HG03045 (cell line): Measurements from ENCODE around the gene CRYZL1.

Experiments used
- ATAC-seq: cut with Tn5 transposase; IDR thresholded peaks from one replicate; pipeline ENCODE4 v1.9.1; 2021; ENCODE audit warnings: mild to moderate bottlenecking, moderate library complexity; ENCODE audit not compliant: unreplicated experiment

CRYZL1 gene

DNA sequence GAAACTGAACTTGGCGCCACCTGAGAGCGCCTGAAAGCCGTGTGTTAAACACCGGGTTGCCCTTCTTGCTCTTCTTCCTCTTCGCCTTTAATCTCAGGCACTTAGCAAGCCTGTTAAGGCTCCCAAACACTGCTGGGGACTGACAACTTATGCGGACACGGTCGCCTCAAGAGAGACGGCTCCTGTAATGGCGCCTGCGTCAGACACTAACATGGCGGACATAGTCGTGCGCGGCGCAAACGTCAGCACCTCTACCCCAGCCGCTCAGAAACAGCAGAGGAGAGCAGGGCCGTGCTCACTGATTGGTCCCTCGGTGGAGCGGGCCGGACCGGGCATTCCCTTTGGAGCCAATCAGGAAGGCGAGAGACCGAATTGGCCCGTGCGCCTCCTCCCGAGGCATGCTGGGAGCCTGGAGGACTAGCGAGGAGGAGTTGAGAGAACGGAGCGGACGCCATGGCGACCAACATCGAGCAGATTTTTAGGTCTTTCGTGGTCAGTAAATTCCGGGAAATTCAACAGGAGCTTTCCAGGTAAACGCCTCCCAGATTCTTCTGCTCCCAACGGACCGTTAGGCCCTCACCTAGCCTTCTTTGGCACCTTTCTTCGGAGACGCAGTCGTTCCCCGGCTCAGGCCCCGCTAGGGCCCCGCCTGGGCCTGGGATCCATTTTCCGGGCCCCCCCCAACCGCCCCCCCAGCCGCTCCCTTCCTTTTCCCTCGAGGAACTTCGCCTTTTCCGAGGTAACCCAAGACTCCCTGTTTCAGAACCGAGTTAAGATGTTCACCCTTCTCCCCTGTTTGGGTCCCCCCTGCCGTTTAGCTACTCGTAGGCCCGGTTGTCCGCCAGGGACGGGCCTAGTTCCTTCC lies 98.7 kb downstream of the CRYZL1 start, which contains the start of gene SON:
Gene SON, plus strand, starts transcription at position 399 of the 865 bp plus-strand sequence. Its CDS starts 55 bp downstream, at position 454.
- ATAC-seq = peak; percentile 94

DNA sequence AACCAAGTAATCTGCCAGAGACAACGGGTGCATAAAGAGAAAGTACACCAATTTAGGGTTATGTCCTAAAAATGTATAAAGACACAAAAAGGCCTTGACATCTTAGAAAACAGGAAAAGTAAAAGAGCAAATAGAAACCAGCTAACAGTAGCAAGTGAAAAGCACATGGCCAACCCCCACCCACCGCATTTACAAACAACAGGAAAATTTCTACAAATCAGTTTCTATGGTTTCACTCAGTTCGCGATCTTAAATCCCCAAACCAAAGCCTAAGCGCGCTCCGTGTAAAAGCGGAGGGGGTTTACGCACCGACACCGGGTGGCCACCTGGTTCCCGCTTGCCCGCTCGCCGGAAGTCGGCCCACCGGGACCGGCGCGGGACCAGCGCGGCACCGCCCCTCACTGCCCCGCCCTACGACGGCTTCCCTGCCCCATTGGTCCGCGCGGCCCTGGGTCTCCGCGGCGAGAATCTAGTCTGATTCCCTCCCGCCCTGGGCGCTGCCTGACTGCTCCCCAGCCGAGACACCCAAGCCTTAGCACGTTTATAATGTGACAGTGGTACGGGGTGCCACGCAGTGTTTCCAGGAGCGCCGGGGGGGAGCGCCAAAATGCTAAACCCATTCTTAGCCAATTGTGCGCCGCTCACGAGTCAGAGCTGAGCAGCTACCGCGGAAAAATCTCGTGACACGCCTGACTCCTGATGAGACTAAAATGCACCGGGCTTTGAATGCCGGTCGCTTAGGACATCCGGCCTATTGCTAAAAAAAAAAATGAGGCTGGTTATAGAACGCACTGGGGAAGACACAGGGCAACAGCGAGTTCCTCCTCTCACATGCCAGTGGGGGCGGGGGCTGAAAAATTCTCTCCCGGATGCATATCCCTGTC lies 99.5 kb downstream of the CRYZL1 start, which contains the start of gene GART:
Gene GART, minus strand, starts transcription at position 362 of the 884 bp plus-strand sequence. CDS start 2,802 bp downstream, outside the sequence.
- peak; percentile 63 for ATAC-seq

- no peak for ATAC-seq
These were observed 100.3 kb downstream of the CRYZL1 start for GRCh38 chr21:33541105-33541711.

- no peak for ATAC-seq
These were observed 100.8 kb downstream of the CRYZL1 start for GRCh38 chr21:33540711-33541104.

- no peak for ATAC-seq
These were observed 101.9 kb downstream of the CRYZL1 start for GRCh38 chr21:33539616-33540015.
